GM21367 (cell line): ENCODE results near the gene HOXB9.

ENCODE experiments used
- ATAC-seq: cut with Tn5 transposase; IDR thresholded peaks from one replicate; pipeline ENCODE4 v1.9.1; 2021; ENCODE audit not compliant: unreplicated experiment

Gene HOXB9

DNA sequence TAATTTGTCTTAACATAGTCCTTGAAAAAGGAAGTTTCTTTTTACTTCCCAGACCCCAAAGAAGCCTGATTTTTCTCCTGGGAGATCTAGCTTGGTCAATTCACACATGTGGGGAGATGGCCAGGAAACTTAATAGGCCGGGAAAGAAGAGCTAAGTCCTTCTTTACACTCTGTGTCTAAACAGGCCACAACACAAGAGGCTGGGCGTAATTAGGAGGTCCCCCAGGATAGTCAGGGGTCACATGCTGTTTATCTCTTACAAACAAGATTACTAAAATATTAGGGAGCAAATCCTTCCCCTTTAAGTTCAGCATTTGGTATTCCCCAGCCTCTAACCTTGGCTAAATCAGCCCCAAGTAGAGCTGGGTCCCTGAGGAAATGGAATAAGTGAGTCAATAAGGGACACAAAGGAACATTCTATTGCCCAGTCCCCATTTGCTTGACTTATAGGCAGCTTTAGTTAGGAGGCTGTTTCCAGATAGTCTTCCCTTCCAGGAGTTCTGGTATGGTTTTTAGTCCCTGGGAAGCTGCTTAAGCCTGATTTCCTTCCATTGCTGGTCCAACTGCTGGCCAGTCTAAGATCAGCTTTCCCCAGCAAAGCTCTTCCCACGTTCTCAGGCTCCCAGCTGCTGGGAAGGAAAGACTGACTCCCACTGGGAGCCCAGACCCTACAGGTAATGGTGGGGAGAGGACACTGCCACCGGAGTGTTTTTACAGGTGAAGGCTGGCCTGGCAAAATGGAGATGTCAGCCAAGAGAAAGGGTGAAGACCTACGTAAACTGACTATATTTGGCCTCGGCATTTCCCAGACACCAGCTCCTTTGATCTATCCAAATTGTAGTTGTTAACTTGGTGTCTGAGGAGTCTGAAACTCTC, 14.1 kb upstream of the HOXB9 start:
- ATAC-seq: no peak

DNA sequence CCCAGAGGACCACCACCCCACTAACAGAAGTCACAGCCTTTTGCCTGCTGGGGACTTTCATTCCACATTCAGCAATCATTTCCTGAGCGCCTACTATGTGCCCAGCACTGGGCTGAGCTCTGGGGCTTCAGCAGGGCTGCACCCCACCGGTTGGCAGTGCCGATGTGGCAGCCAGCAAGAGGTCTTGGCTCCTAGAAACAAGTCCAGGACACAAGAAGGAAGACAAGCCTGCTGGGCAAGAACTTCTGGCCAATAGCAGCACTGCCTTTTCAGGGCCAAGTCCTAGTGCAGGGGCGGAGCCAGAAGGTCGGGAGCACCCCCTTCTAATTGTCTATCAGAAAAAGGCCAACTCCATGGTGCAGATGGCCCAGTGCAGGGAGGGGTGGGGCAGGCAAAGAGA, 13.0 kb upstream of the HOXB9 start:
- ATAC-seq: no peak

DNA sequence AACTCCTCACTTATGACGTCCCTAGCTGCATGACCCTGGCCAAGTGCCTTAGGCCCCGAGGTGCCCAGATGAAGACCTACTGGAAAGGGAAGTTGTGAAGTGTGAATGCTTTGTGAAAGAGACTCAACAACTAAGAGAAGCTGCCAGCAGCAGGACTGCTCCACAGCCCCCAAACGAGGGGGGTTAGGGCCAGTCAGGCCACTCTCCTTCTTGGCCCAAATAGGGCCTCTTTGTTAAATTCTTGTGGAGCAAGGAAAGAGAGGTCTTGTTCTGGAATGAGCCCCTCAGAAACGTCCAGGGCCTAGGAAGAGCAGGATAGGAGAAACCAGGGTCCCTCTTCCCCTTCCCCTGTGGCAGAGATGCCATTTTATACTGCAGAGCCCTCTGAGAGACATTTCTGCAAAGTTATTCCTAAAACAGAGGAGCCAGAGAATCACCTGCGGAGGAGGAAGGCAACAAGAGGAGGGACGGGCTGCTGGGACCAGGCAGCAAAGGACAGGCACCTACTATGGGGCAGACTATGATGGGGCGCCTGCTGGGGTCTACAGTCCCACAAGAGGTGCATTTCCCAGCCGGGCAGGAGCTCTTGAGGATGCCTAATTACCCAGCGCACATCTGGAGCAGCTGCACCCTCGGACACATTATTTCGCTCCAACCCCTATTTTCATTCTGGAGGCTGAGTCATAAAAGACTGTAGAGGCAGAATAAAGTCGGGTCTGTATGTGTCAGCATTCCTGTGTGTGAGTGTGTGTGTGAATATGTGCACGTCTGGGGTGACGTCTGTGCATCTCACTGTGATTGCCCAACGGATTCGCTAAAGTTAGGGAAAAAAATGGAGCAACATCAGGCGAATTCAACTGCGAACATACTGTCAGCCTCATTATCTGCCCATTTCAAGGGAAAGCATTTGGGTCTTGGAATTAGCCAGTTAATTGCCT, 11.4 kb upstream of the HOXB9 start:
- no peak for ATAC-seq

DNA sequence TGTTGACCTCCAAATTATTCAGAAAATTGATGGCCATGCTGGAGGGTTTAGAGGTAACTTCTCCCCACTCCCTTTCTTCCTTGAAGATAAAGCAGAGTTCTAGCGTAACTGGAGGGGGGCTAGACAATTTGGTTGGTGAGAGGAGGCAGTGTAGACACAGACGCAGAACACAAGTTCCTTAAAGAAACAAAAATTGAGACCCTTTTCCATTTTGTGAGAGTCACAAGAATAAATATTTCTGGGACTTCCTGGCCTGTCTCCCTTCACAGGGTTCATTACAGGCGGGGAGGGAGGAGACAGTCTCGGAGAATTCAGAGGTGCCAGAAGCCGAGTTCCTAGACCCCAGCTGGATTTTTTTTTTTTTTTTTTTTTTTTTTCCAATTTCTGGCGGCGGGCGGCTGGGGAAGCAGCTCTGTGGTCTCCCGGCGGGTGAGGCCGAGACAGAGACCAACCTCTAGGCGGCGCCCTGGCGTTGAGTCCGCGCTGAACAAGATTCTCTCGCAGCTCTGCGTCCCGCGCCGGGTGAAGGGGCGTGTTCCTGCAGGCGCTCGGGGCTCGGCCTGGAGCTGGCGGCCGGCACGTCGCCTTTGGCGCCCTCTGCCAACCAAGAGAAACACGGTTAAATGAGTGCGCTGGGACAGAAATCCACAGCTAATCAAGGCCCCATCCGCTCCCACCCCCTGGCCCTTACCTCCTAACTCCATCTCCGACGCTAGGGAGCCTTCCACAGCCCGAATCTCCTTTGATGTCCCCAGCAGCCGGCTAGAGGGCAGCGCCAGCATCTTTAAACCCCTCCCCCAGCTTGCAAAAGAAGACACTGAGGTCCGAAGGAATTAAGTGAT, 10.2 kb upstream of the HOXB9 start:
- no peak for ATAC-seq

DNA sequence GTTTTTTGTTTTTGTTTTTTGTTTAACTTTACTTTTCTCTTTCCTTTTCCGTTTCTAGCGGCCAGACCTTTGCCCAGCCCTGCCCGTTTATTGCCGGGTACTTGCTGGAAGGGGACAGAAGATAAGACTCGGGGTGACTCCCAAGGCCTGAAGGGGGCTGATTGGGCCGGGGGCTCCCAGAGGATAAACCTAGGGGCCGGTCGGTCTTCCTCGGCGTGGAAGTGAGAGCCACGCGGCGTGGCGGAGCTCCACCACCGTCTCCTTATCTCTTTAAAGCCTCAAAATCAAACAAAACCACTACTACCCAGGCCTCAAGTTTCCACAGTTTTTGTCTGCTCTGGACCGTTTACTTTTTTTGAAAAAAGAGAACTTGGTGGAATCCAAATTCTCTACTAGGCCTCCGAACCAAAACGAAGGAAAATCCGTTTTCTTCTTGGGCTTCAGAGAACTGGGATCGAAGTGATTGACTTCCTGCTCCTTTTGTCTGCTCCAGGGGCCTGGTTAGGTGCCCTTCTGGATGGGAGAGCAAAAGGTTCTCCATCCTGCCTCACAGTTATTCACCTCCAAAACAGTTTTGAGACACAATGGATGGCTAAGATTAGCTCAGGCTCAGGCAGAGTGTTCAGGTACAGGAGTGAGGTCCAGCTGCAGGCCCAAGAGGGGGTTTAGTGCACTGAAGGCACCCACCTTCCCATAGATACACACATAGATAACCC, 8.5 kb upstream of the HOXB9 start:
- ATAC-seq: no peak

DNA sequence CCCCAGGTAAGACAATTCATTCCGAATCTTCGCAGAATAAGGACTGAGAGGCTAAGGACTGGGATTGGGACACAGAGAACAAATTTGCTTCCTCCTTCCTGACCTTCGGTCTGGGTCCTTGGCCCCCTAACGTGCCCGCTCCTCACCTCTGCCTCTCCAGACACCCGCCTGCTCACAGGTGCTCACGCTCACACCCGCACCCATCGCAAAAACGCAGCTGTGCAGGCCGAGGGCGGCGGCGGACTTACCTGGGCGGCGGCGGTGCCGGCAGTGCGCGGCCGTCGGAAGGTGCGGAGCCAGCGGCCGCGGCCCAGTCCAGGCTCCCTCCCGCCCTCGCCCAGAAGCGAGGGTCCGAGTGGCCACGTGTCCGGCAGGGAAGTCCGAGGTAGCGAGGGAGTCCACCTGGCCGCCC, 7.1 kb upstream of the HOXB9 start:
- ATAC-seq: no peak

DNA sequence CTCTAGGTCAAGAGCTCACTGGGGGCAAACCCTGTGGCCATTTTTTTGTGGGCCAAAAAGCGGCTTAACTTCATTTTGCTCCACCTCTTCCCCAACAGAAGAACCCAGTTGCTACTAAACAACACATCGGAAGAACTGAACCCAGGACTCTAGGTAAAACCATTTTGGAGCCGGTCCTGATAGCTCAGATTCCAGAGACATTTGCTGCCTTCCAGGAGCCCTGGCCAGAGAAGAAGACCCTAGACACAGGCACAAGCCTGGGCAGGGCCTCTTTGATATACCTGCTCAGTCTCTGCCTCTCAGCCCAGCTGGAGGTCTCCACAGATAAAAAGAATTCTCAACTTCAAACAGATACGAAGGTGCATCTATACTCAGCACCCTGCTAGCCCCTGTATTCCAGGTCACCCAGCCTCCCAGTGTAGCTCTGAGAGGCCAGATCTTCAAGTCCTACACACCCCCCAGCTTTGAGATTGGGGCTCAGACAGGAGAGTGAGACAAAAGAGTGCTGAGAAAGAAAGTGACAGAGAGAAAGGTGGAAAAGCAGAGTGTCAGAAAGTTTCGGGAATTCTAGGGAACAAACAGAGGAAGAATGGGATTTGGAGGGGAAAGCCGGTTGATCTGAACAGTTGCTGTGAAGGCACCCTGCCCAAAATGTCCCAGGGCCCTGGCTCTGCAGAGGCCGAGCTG, 6.6 kb upstream of the HOXB9 start:
- ATAC-seq: no peak

DNA sequence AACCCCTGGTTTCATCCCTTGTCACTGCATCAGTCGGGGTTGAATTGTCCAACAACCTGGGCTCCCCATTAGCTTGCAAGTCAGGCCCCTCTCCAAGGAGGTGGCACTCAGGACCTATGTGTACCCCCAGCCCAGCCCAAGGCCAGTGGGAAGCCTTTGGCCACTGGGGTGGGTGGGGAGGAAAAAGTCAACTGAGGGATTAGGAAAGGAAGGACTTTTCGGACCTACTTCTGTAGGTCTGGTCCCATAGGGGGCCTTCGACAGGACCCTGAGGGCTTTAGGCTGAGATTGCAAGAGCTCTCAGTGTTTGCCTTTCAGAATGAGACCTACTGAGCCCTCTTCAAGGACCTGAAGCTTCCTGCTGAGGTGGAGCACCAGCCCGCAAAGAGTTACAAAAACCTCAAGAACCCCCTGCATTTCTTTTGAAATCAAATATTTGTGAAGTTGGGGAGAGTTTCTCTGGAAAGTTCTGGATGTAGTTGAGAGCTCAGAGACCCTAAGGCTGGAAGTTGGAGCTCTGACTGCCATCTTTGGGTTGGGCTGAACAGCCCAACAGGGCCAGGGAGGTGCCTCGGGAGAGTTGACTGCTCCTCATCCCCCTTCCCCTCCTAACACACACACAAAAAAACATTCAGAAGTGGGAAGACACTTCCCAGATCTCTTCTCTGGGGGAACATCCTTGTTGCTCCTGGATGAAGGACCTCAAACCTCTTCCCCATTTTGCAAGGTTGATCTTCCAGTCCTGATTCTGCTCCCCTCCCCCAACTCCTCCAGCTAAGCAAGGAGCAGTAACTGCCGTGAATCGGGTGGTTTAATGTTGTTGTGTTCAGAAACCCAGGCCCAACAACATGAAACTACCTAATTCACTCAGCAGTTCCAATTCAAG, 5.8 kb upstream of the HOXB9 start:
- ATAC-seq: no peak

DNA sequence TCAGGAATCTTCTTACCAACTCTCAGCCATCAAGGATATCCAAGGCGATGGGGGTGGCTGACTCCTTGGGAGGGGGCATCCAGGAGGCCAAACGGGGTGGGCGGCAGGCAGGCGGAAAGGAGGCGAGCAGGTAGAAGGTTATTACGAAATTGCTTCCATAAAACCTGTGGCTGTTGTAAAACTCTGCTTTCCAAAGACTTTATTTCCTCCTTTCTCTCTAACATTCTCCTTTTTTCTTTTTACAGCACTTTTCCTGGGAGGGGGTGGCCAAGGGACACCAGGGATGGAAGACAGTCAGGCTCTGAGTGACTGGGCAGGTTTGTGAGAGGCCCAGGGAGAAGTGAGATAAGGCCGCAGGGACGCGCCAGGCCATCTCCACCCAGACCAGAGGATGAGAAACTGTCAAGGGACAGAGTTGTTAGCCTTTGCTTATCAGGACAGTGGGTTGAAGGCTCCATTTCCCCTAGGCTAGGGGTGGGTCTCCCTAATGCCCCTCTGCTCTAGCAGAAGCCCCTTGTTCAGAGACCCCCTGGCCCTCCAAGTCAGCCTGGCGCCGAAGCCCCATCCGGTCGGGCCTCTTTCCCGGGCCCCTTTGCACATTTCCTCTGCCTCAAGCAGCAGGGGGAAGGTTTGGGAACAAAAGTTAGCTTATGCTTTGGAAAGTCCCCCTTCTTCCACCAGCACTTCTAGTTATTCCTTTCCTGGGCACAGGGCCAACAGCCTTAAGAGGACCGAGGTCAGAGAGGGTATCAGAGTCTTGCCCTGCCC, 5.0 kb upstream of the HOXB9 start:
- ATAC-seq: no peak

DNA sequence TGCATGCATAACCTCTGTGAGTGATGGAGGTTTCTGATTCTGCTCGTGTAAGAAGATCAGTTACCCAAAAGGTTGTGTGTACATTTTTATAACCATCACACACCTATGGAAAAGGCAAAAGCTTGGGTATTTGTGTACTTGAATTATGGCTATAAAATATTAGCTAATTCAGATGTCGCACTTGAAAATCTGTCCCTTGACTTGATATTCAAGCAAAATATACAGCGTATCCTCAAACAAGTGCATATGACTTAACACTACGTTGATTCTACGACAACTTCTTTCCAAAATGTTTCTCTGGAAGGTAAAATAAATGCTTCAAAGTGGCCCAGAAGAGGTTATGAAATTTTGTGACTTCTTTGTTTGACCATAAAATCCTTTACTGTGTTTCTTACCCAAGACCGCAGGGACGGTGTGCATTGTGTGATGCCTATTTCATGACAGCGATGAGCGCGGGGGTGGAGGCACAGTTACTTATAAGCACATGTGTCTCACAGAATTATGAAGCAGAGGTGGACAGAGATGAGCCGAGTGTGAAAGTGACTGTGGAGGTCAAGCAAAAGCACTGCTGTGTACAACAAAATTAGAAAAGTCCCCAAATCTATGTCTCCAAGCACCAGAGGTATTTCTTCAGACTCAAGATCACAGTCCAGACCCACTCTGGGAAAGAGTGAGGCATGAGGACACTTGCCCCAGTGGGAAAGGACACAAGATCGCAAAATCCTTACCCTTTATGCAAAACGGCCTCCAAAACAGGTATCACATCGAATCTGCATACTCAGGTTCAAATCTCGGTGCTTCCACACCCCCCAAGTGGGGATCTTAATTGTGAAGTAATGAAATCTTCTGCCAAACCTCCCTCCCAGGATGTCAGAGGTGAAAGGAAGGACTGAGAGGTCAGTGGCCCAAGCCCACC, 4.1 kb upstream of the HOXB9 start:
- no peak for ATAC-seq

DNA sequence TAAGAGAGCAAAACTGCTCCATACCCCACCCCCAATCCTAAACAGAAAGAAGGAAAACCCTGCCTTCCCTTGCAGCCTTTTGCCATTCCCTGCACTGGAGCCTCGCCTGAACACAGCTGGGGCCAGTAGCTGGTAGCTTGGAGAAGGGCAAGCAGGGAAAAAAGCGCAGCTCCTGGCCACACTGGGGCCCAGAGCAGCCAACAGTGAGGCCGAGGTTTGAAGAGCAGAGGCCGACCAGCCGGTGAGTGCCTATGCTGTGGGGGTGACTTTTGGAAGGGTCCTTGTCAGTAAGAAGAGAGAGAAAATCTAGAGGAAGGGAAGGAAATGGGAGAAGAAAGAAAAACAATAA, 3.2 kb upstream of the HOXB9 start:
- ATAC-seq: no peak

DNA sequence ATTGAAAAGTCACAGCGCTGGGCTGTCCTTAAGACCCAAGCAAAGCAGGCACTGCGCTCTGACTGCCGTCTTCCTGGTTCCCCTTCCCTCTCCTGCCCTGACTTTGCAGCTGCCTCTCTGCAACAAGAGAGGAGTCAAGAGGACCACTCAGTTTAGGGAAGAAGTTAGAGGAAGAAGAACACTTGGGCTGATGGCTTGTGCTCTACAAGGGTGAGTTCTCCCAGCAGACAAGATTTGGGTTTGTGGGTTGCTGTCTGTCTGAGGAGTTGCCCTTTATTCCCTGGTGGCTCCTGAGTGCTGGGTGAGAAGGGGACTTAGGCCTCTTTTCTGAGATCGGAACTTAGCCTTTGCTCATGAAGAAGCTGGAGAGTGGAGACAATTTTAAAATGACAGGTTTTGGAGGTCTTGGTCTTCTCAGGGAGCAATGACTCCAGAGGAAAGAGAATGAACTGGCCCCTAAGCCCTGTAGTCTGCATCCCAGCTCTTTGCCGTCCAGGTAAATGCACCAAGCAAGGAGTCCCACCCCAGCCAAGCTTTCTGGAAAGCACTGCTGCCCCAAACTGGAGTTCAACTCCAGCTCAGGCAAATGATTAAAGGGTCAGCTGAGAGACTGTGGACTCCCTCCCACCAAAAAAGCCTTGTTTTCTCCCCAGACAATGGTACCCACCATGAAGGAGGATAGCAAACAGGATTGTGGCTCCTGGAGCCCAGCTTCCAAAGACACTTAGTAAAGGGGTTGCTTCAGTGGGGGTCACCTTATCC, 2.7 kb upstream of the HOXB9 start:
- no peak for ATAC-seq

DNA sequence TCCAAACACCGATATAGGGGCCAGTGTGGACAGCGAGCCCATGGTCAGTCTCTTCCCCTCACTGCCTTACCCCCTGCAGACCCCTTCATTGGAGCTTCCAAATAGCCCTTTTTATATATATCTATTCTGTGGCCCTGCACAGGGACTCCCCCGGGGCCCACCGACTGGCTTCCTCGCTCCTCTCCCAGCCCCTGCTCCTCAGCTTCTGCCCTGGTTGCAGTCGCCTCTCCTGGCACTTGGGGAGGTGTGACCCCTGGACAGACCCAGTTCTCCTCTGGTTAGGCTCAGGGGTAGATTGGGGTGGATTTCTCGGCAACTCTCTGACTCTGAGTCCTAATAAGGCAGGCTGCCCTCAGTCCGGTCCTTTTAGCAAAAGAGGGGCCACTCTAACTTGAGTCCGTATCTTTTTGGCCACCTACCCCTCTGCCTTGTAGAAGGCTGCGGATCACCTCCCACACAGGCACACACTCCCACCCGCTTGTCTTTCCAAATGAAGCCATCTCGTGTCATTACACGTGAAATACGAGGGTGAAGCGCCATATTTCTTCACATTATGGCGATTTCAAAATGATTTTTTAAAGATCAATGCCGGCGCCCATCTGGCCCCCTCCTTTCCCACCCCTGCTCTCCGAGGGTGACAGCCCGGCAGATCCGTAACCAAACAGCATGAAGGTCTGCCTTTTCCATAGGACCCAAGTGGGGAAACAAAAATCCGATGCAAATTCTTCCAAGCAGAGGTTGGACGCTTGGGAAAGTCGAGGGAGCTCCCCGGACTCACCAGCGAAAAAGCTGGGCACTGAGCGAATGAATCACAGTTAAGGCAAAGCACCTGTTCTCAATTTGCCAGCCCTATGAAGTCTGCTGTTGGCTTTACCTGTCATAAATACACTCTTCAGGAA, 1.7 kb upstream of the HOXB9 start:
- ATAC-seq: no peak

DNA sequence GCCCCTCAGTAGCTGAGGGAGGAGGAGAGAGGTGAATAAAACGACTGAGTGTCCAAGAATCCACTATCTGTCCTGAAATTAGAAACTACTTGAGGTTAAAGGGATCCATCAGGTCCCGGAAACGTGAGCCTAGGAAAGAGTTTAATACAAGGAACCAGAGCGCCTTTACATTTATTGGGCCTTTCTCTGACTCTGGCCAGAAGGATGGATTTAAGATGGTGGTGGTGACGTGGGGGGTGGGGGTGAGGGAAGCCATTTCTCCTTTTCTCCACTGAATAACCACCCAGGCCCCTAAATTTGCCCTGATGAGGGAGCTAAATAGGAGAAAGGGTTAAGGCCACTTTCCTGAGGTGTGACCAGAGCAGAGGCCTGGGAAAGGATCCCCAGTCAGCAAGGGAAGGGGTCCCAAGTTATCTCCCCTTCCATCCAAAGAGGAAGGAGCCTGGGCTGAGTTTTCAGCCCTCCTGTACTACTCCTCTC, 1.0 kb upstream of the HOXB9 start:
- ATAC-seq: no peak

DNA sequence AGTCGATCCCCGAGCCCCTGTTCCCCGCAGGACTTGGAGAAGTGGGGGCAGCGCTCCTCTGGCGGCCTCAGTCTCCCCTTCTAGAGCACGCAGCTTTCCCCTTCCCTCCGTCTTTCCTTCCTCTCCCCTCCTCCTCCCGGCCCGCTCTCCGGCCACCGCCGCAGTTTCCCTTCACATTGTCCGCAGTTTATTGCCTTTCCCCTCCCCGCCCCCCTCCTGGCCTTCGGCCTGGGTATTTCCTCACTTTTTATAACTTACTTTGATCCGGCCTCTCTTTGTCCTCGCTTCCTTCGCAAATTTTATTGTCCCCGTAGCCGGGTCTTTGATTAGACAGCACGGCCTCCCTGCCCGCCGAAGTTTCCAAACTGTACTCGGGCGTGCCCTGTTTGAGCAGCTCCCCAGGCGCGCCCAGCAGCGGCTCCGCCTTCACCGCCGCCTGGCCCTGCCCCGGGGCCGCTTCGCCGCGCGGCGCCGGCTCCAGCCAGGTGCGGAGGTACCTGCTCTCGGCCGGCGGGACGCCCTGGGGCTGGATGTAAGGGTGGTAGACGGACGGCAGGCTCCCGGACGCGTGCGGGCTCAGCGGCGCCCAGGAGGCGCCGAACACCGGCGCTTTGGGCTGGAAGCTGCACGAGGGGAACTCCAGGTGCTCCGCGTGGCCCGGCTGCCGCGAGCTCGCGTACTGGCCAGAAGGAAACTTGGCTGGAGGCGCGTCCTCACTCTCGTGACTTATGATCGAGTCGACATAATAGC, 488 bp downstream of the HOXB9 start:
- no peak for ATAC-seq
